Activated CD8-positive, alpha-beta memory T cell treated with anti-CD3 and anti-CD28 coated beads, Interleukin-2, amount 50 U/mL, for 1 hour (primary cell): Measurements from ENCODE around the gene TNPO3.
"Not testable (repeated sequence)": the region's sequence is repeated elsewhere in the genome, so short reads cannot be mapped to it uniquely, and the experiment has no call there.

Experiments
- DNase-seq: peaks from one replicate; pipeline ENCODE4 v3.0.0-alpha.2; 2020; ENCODE audit errors: extremely low read depth

The TNPO3 gene

DNA sequence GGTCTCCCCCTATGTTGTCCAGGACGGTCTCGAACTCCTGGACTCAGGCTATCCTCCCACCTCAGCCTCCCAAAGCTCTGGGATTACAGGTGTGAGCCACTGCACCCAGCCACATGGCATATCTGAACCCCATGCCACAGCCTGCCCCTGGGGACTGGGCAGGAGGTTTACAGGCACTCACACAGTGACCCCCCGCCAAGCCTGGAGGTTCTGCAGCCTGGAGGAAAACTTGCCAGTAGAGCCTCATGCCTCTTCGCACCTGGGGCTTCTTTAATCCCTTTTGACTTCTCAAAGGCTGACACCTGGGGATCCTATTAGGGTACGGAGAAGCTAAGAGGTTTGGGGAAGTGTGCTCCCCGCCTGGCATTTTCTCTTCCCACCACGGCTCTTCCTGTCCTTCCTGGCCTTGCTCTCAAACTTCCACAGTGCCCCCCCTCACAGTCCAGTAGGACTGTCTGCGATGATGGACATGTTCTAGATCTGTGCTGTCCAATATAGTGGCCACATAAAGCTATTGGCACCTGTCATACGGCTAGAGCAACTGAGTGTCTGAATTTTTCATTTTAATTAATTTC lies 133.0 kb downstream of the TNPO3 start:
- no peak for DNase-seq

DNA sequence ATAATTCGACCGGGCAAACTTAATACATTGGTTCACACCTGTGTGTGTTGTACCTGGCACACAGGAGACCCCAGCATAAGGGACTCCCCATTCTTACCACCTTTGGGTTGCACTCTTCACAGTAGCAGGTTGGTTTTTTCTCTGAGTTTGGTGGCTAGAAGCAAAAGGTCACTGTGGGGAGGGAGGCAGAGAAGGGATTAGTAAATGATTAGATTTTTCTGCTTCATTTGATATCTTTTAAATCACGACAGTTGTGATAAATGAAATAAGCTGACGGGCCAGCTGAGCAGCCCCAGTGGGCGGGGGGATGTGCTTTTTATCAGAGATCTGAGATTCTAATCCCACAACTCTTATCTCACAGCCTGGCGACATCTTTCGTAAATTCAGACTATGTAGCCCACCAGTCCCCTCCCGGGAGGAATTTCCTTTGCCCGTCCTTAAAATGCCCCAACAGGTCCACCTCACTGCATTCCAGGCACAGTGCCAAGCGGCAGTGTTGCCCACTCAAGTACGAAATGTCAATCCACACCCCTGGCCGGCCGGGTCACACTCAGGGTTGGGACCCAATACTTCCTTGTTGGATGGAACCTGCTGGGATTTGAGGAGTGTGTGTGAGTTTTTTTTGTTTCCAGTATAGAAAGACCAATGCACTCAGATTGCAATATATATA lies 133.9 kb downstream of the TNPO3 start:
- no peak for DNase-seq

DNA sequence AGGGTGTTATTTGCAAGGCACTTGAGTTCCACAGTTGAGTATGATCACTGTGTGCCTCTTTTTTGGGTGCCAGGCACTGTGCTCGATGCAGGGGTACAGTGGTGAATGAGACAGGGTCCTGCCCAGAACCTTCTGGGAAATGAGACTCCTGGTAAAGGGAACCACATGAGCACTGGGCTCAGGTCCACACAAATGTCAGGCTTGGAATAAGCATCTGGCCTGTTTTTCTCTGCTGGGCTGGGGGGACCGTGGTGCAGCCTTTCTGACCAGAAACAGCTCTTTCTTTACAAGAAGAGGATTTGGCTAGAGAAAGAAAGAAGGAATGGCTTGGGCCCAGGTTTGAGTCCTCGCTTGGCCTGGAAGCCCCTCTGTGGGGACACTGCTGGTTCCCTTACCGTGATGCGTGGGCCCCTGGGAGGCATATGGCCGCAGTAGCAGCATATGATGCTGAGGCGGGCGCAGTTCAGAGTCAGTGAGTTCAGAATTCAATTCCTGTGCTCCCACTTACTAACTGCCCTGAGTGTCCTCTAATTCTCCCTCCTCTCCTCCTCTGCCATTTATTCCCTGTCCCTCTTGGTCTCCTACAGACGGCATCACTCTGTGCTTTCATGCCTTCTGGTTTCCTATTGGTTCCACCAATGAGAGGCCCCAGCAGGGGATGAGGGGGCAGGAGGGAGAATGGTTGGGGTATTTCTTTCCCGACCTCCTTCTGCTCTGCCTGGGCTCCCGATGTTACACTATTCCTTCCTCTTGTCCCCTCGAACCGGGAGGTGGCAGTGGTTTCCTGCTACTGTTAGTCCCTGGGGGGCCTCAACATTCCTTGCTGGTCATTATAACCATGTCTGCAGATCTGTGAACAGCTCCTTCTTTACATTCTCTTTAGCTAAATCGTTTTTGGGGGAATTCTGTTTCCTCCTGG lies 134.8 kb downstream of the TNPO3 start:
- no peak for DNase-seq

DNA sequence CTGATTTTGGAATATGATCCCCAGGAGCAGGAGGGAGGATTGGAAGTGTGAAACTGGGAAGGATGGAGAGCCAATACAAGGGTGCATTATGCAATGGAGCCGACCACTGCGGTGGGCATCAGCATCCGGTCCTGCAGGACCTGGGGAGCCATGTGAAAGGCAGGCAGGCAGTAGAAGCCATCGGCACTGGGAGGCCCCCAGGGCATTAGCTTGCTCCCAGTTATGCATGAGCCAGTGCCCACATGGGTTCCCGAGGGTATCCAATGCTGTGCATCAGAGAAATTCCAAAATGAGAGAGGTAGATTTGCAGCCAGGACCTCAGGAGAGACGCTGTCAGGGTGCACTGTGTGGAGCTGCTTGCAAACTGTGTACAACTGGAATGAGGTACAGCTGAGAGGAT lies 135.7 kb downstream of the TNPO3 start:
- no peak for DNase-seq

DNA sequence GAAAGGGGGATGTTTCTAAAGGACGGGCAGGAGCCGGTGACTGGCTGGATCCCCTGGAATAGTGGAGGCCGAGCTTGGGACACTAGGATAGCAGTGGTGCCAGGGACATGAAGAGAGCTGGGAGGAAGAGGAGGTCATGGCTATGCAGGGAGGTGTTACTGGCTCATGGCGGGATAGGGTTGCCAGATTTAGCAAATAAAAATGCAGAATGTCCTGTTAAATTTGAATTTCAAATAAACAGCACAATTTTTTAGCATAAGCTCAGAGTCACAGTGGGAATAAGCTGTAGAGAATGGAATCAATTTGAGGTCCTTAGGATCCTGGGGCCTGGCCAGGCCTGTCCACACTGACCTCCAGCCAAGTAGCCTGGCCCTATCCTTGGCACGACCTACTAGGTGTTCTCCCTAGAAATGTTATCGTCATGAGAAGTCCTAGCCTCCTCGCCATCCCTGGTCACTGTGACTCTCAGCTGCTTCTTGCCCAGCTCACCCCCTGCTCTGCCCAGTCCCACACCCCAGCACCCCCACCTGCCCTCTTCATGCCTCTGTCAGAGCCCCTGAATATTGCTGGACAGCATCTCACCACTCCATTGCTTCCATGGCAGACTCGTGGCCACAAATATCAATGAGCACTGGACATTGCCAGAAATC lies 136.8 kb downstream of the TNPO3 start:
- DNase-seq: no peak

DNA sequence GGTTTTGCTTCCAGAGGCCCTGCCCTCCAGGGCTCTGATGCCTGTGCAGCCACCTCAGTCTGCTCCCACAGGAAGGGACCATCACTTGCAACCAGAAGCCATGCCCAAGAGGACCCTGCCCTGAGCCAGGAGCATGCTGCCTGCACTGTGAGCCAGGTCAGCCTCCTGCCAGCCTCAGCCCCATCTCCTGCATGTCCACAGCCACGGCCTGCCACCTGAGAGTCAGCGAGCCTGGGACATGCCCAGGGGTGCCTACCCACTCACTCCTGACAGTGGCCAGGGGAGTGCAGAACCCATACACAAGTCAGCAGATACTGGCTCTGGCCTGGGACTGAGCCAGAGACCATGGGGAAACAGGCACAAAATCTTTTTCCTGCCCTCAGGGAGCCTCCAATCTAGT lies 137.8 kb downstream of the TNPO3 start:
- no peak for DNase-seq

DNA sequence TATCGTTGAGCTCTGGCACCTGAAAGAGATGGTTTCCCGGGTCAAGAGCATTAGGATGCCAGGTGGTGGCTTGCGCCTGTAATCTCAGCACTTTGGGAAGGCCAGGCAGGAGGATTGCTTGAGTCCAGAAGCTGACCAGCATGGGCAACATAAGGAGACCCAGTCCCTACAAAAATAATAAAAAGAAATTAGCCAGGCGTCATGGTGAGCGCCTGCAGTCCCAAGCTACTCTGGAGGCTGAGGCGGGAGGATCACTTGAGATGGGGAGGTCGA lies 138.3 kb downstream of the TNPO3 start:
- no peak for DNase-seq

DNA sequence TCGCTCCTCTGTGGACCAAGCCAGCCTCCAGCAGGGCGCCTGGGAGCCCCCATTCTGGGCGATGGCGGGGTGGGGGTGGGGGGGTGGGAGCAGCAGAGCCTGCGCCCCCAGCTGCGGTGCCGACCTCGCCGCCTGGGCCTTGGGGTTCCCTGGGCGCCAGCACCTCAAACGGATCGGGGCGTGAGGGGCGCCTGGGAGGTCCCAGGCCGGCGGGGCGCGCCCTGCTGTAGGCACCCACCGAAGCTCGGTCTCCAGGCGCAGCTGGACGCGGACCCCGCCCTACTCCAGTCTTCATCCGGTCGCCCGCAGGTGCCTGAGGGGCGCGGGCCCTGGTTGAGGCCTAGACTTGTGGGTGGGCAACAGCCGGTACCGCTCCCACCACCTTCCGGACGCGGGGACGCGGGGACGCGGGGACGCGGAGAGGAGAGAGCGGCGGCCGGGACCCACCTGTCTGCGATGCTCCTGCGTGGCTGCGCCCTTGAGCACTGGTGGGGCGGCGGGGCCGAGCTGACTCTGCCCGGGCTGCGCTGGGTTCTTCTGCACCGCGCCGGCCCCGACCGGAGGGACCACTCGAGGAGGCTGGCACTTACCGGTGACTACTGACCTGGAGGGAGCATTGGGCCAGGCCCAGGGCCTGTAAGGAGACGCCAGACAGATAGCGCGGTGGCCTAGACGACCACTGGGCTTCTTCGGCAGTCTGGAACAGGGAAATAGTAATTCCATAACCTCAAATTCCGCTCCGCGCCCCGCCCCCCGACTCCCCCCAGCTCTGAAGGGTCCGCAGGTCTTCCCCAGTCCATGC lies 138.9 kb downstream of the TNPO3 start:
- no peak for DNase-seq

DNA sequence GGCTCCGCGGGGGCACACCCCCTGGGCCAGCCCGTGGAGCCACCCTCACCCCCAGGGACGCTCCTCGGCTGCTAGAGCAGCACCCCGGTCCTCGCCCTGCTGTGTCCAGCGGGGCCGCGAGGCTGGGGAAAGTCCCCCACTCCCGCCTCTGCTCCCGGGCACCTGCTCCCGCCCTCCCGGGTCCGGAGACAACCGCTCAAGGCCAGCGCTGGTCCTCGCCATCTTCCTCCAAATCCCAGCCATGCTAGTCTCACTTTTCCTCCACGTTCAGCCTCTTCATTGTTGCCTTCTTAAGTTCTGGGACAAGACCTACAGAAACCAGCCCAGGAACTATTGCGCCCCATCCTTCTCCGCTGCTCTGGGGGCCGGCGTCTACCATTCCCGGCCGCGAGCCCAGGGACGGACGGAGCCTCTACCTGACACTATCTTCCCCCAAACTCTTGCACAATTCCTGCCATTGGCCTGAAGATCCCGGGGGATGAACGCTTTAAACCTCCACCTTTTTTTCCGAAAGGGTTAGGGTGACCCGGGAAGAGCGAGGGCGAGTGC lies 139.6 kb downstream of the TNPO3 start:
- no peak for DNase-seq

DNA sequence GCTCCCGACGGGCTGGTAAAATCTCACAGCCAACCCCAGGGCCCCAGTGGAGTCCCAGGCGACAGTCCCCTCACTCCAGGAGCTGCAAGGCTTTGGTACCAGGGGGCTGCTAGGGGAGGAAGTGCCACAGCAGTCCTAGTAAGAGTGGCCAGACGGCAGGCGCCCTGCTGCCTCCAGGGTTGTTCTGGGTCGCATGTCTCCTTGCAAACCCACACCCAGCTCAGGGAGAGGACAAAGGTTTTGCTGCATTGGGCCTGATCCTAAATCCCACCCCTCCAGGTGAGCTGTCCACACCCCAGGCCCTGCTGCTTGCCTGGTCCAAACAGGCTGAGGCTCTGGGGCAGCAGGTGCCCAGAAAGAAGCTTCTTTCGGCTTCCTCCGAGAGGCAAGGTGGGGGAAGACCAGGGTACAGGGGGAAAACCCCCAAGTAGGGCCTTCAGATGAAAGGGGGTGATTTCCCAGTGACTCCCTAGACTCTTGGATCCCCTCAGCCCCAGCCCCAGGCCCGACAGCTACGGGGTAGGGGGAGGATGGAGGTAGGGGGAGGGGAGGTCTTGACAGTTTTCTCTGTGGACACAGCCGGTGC lies 140.3 kb downstream of the TNPO3 start:
- DNase-seq: no peak

DNA sequence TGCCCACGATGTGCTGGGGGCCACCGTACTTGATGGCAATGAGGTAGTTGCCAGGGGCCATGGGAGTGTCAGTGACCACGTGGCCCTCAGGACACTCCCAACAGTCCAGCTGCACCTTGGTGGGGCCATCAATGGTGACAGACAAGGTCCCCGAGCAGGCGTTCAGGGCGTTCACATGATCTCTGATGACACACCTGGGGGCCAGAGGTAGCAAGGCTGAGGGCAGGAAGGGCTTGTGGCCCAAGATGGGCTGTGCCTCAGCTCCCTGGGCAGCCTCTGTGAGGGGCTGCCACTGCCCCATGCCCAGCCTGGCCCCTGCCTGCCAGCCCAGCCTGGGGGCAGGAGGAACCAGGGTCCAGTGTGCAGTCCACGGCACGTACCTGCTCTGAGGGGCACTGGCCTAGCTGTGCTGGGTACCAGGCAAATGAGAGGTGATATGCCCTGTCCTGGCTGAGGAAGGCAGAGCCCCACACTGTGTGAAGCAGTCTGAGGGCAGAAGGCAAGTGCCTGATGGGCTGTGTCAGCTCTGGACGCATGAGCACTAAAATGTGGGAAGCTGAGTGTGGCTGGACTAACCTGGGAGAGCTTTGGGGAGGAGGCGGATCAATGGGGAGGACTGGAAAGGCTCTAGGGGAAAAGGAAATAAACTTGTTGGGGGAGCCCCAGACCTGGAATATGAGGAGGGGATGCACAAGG lies 140.9 kb downstream of the TNPO3 start:
- DNase-seq: no peak

DNA sequence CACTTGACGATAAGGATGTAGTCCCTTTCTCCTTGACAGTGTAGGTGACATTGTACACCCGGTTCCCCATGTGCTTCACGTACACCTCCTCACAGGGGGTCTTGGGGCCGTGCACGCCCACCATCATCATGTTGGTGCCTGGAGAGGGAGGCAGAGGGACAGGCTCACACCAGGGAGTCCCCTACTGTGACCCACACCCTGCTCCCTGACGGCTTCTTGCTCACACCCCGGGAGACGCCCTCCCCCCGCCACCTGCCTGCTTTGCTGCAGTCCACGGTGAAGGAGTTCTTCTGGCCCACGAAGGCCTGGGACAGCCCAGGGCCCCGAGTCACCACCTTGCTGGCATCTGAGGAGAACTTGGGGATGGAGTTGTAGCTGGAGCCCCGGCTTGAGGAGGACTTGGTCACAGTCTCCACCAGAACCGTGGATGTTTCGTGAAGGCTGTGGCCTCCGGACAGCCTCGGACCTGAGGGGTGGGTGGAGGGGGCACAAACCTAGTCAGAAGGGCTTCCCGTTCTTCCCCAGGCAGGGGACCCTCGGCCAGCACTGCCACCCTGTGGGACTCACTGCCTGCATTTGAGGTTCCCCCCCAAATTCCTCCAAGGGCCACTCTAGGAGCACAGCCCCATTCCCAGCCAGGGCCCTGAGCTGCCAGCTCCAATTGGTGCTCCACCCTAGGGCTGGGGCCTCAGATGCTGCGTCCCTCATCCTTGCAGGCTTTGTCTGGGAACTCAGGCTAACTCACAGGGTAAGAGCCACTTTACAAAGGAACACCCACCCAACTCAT lies 142.0 kb downstream of the TNPO3 start:
- DNase-seq: not testable (repeated sequence)

DNA sequence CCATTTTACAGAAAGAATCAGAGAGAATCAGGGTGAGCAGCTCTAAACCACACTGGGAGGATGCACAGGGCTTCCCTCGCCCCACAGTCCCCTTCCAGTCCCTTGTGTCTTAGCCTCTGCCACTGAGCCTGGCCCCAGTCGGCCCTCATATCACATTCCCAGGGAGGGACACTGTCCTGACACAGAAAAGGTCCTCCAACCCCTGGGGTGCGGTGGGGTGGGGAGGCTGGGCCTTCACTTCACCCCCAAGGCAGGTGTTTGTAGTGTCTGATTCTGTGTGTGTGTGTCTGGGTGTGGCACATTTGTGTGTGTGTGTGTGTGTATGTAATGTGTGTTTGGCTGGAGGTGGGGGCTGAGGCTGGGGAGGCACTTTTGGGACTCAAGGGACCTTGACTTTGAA lies 142.6 kb downstream of the TNPO3 start:
- DNase-seq: no peak

DNA sequence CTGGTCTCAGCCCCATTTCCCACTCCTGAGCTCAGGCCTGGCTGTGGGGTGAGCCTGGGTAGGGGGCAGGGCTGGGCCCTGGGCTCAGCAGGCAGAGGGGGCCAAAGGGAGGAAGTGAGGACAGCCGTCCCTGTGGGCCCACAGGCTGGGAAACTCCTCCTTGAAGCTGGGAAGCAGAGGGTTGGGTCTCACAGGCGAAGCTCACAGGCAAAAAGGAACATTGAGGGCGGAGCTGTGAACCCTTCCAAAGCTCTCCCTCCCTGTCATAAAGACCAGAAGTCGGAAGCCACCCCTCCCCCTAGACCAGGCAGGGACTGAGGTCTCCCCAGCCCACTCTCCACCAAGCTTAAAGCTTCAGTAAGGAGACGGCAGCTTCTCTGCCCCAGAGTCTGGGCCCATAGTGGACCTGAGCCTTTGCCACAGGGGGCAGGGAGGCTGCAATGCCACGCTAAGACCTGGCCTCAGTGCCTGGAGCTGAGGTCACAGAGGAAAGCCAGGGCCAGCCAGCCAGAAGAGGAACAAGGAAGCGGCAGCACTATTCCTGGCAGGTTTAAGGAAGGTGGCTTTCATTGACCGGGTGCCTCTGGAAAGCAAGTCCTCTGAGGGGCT lies 143.4 kb downstream of the TNPO3 start:
- no peak for DNase-seq

DNA sequence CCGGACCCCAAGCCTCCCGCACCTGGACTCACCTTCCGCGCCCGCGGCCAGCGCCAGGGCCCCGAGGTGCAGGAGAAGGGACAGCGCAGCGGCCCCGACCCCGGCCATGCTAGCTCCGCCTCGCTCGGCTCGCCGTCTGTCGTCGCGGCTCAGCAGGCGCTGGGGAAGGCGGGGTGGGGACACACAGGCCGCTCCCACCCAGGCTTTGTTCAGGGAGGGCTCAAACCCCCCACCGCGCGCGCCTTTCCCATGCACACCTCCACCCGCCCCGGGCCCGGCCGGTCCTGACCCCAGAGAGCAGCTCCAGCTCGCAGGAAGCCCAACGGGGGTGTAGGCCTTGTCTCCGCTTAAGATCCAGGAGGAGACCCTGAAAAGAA lies 144.4 kb downstream of the TNPO3 start, which contains the start of gene KCP:
TSS of gene KCP (minus strand) at position 141 of the 377 bp plus-strand sequence. CDS start at position 108, 33 bp downstream.
- no peak for DNase-seq

DNA sequence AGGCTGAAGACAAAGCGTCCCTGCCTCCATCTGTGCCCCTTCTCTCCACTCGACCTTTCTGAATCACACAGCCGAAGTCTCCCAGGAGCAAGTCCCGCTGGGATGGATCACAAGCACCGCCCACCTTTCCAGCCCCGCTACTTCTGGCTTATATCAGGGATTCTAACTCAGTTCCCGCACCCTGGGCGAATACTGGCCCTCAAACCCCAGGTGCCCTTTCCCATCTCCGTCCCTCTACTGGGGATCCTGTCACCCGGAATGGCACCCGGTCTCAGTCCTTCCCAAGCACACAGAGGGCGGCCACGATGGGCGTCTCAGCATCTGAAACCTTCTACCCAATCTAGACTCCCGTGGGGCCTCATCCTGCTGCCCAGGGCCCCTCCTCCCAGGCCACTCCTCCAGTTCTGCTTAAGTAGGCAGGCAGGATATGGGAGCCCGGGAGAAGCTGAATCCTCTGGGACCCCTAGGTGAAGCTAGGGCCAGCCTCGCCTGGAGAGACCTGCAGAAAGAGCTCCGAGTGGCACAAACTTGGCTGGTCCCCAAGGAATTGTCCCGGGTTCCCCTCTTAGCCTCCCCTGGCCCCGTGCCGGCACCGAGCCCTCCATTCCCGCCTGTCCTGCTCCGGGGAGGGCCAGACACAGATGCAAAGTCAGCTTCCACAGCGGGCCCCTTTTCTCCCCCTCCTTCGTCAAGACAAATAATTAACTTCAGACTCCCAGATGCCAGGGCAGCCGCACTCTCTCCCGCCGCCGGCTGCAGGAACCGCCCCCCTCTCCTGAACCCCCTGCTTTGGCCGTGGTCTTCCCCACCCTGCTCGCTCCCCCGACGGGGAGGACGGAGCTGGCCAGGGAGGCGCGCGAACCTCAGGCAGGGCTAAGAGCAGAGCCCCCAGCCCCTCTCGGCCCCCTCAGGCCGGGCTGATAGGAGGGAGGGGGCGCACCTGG lies 145.0 kb downstream of the TNPO3 start:
- no peak for DNase-seq

DNA sequence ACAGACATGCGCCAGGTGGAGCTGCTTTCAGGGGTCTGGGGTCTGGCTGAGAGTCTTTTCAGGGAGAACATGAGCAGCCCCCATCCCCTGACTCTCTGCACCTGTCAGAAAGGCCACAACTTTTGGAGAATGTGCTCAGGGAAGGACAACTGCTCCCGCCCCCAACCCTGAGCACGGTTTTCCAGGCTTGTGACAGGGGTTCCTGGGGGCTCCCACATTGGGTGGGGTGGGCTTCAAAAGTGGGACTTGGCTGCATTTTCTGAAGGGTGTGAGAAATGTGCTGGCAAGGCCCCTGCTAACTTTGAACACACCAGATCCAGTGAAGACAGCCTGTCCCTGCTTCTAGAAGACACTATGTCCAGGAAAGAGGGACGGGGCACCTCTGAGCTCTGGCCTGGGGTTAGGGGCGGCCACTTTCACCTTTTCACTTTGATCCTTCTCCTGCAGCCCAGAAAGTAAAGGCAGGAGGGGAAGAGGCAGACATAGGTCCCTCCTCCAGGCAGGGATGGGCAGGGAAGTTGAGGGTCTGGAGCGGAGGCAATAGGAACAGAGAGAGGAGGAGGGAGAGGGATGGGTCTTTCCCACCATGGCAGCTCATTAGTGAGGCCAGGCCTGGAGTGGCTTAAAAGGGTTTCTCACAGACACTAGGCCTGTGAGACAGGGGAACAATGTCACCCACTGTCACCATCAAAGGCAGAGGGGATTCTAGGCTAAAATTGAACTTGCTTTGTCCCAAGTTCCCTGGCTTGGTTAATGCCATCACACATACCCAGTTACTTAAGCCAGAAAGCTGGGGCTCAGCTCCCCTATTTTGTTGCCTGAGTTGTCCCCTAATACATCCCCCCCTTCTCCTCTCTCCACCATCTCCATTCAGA lies 145.9 kb downstream of the TNPO3 start:
- no peak for DNase-seq
